Measurements from ENCODE around the gene NEGR1.

Gene NEGR1

DNA sequence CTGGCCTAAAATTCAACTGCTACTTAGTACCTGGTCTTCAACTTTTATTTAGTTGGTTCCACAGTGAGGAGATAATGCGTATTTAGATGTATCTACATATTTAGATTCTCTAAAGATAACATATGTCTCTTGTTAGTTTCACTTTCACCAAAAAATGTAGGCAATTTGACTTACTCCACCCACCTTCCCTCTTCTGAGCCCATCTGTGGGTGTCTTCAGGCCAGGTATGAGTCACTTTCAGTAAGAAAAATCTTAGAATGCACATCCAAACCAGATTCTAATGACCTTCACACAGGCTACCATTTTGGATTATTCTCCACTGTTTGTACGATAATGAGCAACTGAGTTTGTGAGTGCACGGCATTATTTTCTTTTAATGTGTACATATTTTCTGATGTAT is 501.7 kb downstream of the NEGR1 start:
- no peak for DNase-seq (ENCODE audit: low spot score)
- Histone ChIP-seq H3K27ac (no peak overlapping the region), H3K4me3 (no peak overlapping the region)
- no peak for TF ChIP-seq CTCF (IDR thresholded peaks at IDR 0.05)

GRCh38 chr1:71778940-71779339 is 503.4 kb downstream of the NEGR1 start:
- TF ChIP-seq CTCF (IDR thresholded peaks at IDR 0.05): no peak
- Histone ChIP-seq H3K27ac (no peak overlapping the region), H3K4me3 (no peak overlapping the region)
- DNase-seq (ENCODE audit: low spot score): no peak

- no peak overlapping the region for H3K4me3 ChIP-seq
- H3K27ac ChIP-seq: no peak overlapping the region
- no peak for DNase-seq (ENCODE audit: low spot score)
- no peak for TF ChIP-seq CTCF (IDR thresholded peaks at IDR 0.05)
Observed at GRCh38 chr1:71777094-71777493, 505.2 kb downstream of the NEGR1 start.

- no peak overlapping the region for H3K4me3 ChIP-seq
- DNase-seq (ENCODE audit: low spot score): no peak
- H3K27ac ChIP-seq: no peak overlapping the region
- no peak for TF ChIP-seq CTCF (IDR thresholded peaks at IDR 0.05)
Observed at GRCh38 chr1:71774705-71775104, 507.6 kb downstream of the NEGR1 start.

GRCh38 chr1:71770121-71770520 is 512.2 kb downstream of the NEGR1 start:
- no peak for TF ChIP-seq CTCF (IDR thresholded peaks at IDR 0.05)
- no peak overlapping the region for H3K4me3 ChIP-seq
- no peak overlapping the region for H3K27ac ChIP-seq
- no peak for DNase-seq (ENCODE audit: low spot score)

- no peak for TF ChIP-seq CTCF (IDR thresholded peaks at IDR 0.05)
- no peak overlapping the region for H3K27ac ChIP-seq
- H3K4me3 ChIP-seq: no peak overlapping the region
Observed at GRCh38 chr1:71766748-71767147, 515.6 kb downstream of the NEGR1 start.

GRCh38 chr1:71762514-71763255 is 519.7 kb downstream of the NEGR1 start:
- H3K4me3 ChIP-seq: no peak overlapping the region
- no peak for DNase-seq (ENCODE audit: low spot score)
- no peak overlapping the region for H3K27ac ChIP-seq
- TF ChIP-seq CTCF (IDR thresholded peaks at IDR 0.05): no peak

More at GRCh38 chr1:71766748-71767147, 515.6 kb downstream of the NEGR1 start:
- no peak for DNase-seq (ENCODE audit: low spot score)
